IPS DF 4.7 (cell line): ENCODE data around the gene FARS2.
A peak's percentile ranks its signal among the peaks of the same experiment; 100 is the strongest.

Experiments
- DNase-seq: peaks from one replicate; pipeline ENCODE4 v3.0.0-alpha.2; 2013; ENCODE audit warnings: low spot score; ENCODE audit errors: extremely low read depth

The FARS2 gene

GRCh38 chr6:5422321-5422915 is 161.1 kb downstream of the FARS2 start:
- peak; percentile 62 for DNase-seq

DNA sequence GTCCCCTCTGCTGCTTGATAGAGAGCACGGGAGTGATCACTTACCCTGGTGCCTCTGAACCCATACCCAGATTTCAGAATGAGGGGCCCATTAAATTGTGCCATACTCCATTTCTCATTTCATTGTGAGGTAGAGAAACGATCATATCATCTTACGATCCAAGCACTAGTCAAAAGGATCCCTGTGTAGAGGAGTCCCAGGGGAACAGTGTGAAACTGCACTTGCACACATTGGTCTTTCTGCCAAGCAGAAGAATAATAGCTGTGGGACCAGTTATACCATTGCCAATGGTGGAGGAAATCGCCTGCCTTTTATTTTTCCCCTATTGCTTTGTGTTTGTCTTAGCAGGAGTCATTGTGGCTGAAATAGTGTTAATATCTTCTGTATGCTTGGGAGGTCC is 161.9 kb downstream of the FARS2 start:
- DNase-seq: no peak

- DNase-seq: no peak
Measured at GRCh38 chr6:5424726-5425125, 163.4 kb downstream of the FARS2 start.

- no peak for DNase-seq
Measured at GRCh38 chr6:5425267-5425666, 164.0 kb downstream of the FARS2 start.

DNA sequence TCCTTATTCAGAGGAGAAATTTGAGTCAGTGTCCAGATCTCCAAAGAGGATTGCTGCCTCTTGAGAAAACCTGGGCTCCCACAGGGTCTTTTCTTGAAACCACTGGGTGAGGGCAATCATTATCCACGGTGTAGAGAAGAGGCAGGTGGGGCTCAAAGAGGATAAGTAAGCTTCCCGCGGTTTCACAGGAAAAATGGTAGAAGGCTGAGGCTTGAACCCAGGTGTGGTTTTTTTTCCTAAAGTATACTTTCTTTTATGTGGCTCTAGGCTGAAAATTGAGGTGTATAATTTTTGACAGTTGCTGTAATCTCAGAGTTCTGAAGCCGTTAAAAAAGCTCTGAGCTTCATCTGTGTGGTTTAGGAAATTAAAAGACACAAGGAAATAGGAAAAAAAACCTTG is 164.5 kb downstream of the FARS2 start:
- DNase-seq: no peak

DNA sequence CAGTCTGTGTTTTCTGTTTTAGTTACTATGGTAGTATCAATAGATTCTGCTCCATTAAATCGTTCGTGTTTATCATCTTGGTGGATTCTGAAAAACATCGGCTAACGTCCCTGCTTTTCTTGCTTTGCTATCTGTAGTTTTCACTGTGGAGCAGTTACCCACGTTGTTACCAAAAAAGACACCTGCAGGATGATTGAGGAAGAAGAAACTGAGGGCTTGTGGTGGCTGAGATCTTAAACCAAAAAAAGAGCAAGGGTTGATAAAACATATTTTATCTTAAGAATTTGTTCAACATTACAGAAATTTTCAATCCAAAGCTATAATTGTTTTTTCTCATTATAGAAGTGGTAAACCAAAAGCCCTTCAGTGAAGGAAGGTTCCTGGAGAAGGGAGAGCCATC is 166.3 kb downstream of the FARS2 start:
- DNase-seq: no peak

GRCh38 chr6:5433324-5433723 is 172.0 kb downstream of the FARS2 start:
- DNase-seq: no peak

DNA sequence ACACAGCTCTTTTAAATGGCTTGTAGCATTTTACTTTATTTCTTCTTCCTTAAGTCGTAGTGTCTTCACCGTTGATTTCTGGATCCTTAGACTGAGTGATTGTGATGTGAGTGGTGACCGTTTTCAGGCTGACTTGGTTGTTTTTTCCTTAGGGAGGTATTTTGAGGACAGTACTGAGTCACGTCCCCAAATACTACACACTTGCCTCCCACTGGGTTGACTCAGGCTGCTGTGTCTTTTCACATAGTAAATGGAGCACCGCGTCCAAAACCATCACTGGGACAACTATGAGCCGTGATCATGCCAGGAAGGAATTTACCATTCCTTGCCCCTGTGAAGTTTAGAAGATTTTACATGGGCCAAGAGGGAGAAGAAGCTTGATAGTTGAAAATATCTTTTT is 174.1 kb downstream of the FARS2 start:
- DNase-seq: no peak

DNA sequence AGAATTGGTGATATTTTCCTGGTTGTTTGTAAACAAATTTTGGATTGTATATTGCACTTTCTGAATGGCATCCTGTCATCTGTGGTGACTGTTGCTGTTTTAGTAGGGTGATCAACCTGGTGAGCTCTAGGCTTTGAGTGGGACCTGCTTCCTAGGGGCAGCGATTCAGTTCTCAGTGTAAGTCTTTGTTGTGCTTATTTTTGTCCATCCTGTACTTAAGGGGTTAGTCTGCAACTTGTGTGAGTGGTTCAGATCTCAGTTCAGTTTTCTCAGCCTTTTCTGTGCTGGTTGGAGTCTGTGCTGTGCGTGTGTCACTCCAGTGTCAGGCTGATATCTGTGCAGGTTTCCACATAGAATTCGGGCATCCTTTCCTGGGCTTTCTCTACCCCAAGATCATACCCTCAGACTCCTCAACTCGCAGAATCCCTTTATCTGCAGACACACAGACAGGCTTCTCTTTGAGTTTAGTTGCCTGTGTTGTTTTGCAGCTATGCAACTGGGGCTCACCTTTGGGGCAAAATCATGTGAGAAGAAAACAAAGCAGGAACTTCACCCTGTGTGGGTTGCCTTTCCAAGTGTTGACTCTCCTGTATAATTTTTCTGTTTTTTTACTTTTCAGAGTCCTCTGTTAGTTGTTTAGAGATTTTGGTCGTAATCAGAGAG is 177.7 kb downstream of the FARS2 start:
- peak; percentile 88 for DNase-seq

DNA sequence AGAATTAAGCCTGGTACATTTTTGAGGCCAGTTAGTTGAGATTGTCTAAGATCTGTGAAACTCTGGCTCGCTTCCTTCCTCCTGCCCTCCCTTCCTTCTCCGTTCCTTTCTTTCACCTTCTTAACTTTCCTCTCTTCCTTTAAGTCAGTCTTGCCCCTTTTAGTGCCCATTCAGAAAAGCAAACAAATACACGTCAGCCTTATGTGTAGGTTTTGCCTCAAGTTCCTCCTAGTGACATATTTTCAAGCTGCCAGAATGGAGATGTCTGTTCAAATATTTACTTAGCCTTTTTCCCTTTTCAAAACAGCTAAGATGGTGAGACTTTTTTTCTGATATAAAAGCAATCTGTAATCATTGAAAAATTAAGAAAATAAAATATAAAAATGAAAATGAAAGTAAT is 178.4 kb downstream of the FARS2 start:
- DNase-seq: no peak

GRCh38 chr6:5442319-5442718 is 181.0 kb downstream of the FARS2 start:
- DNase-seq: no peak

DNA sequence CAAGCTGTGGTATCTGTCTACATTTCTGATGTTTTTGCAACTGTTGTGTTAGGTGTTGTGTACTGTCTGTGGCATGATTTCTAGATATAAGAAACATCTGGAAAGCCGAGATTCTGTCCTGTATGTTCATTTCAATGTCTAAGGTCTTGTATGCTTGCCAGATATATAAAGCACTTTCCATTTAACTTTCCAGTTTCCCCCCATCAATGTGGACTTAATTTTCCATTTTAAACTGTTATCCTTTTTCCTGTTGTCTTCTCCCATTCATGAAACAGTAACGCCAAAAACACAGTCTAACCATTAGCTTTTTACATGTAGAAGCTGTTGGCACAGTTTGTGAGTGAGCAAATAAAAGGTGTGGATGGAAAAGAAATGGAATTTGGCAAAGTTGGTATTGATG is 181.6 kb downstream of the FARS2 start:
- DNase-seq: no peak

GRCh38 chr6:5443491-5443890 is 182.2 kb downstream of the FARS2 start:
- DNase-seq: no peak

GRCh38 chr6:5446362-5447075 is 185.2 kb downstream of the FARS2 start:
- DNase-seq: no peak

DNA sequence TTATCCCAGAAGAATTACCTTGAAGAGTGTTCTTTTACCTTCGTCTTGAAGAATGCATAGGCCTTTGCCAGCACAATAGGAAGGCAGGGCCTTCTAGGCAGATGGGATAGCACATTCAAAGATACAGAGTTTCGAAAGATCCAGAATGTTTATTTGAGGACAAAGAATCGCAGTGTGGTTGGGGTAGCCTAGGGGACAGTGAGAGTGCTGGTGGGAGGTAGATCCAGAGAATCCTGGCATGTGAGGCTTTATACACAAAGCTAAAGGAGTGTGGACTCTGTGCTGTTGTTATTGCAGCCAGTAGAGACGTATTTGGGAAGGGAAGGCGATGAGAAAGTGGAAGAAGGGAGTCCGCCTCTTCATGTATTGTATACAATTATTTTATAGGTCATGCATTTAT is 186.6 kb downstream of the FARS2 start:
- no peak for DNase-seq

GRCh38 chr6:5450073-5450472 is 188.8 kb downstream of the FARS2 start:
- no peak for DNase-seq

GRCh38 chr6:5453546-5453945 is 192.2 kb downstream of the FARS2 start:
- DNase-seq: no peak

DNA sequence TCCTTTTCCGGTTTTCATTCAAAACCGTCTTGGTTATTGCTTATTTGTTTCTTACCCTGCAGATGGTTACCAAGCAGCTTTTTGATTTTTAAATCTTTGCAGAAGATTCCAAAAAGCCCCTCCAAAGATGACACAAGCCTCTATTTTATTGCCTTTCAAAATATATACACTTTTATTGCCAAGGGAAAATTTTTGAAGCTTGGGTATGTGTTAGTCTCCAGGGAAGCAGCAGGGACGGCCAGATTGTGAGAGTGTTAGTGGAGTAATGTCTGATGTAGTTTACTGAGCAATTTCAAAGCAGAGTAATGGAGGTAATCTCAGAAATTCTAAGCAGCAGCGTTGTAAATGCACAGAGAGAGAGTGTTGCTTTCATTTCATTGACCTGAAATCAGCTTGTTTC is 193.8 kb downstream of the FARS2 start:
- DNase-seq: no peak

GRCh38 chr6:5457041-5457440 is 195.7 kb downstream of the FARS2 start:
- DNase-seq: no peak

DNA sequence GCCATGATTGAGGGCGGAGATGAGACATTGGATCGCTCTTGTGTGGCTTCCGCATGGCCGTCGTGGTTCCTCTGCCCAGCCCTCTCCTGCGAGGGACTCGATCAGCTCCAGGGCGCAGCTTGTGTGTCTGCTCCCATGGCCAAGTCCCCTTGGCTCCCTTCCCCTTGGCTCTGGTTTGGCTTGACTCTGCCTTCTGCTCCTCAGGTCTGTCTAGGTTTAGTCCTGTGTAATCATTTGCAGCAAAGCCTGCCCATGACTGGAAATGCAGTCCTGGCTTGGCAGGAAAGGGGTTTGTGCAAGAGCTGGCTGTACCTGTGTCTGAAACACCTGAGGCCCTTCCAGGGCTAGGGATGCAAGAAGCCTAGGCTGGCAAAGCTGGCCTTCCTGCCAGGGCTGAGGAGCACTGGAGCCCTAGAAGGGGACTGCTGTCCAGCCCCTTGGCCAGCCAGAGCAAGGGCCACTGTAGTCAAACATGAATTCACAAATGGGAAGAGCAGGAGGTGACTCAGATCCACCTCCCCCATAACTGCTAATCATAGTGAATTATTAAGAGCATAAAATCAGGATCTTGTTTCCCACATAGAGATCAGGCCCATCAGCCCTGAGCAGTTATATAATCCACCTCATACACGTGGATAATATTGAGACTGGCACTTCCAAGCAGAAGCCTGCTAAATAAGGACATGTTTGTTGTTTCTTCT is 196.8 kb downstream of the FARS2 start:
- no peak for DNase-seq

GRCh38 chr6:5459346-5459745 is 198.0 kb downstream of the FARS2 start:
- no peak for DNase-seq

DNA sequence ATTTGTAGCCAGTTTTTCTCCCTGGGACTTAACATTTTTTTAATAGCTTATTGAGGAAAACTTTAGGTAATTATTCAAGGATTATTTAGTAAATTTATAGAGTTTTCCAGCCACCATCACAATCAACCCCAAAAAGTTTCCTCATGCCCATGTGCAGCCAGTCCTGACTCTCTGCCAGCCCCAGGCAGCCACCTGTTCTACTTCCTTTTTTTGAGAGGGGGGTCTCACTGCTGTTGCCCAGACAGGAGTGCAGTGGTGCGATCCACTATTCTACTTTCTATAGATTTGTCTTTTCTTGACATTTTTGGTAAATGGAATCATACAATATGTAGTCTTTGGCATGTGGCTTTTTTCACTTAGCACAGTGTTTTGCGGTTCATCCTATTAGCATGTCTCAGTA is 200.1 kb downstream of the FARS2 start:
- no peak for DNase-seq
